HepG2 (cell line): ENCODE measurements around the gene ZNF747. TPM values are rescaled to one million over a fixed set of nuclear protein-coding genes. Genes with fewer than 3 reads are reported as not detected.

ENCODE experiments used
- ATM ChIP-seq: fragments of 450-650 bp; IDR thresholded peaks from 2 replicates; pipeline ENCODE4 v1.7.1; 2017; ENCODE audit warnings: mild to moderate bottlenecking, borderline replicate concordance
- CHD2 ChIP-seq: IDR thresholded peaks from 2 replicates; pipeline ENCODE4 v1.6.1; 2011; ENCODE audit warnings: low read depth, low read length, improper control_type of control experiment
- DRAP1 ChIP-seq: IDR thresholded peaks from 2 replicates; pipeline ENCODE4 v1.6.1; 2016; ENCODE audit warnings: missing genetic modification reagents, missing compliant biosample characterization
- FOXM1 ChIP-seq: sonication (generic); formaldehyde crosslinking; IDR thresholded peaks from 2 replicates; pipeline ENCODE4 v1.5.0; 2020; ENCODE audit warnings: missing genetic modification reagents
- GLI4 ChIP-seq: sonication (generic); formaldehyde crosslinking; IDR thresholded peaks from 2 replicates; pipeline ENCODE4 v1.5.1; 2020; ENCODE audit warnings: missing genetic modification reagents, mild to moderate bottlenecking, moderate library complexity, borderline replicate concordance
- HHEX ChIP-seq: IDR thresholded peaks from 2 replicates; pipeline ENCODE4 v1.6.1; 2016; ENCODE audit warnings: control low read depth
- HNRNPL ChIP-seq: fragments of 200-400 bp; formaldehyde crosslinking; IDR thresholded peaks from 2 replicates; pipeline ENCODE4 v1.6.1; 2017; ENCODE audit warnings: mild to moderate bottlenecking, low read depth, low read length
- KDM2A ChIP-seq: sonication (generic); formaldehyde crosslinking; IDR thresholded peaks from 2 replicates; pipeline ENCODE4 v1.4.0; 2020; ENCODE audit warnings: low read depth, missing genetic modification reagents, borderline replicate concordance
- PPARG ChIP-seq: conservative IDR thresholded peaks from 2 replicates; pipeline ENCODE4 v1.6.1; 2016; ENCODE audit warnings: missing biosample characterization, missing genetic modification reagents
- TMF1 ChIP-seq: sonication (generic); formaldehyde crosslinking; IDR thresholded peaks from 2 replicates; pipeline ENCODE4 v1.8.1; 2022; ENCODE audit warnings: low read depth, missing genetic modification reagents
- USF2 ChIP-seq, 2 experiments: sonication (generic) in 1 of 2; formaldehyde crosslinking in 1 of 2; IDR thresholded peaks; 2 replicates each; pipeline versions ENCODE4 v1.5.1 to v1.6.1; 2011 to 2020; ENCODE audit warnings: borderline replicate concordance in 1 of 2, low read depth in 1 of 2, low read length in 1 of 2, mild to moderate bottlenecking in 1 of 2, missing genetic modification reagents in 1 of 2, moderate library complexity in 1 of 2
- ZBTB34 ChIP-seq: sonication (generic); formaldehyde crosslinking; IDR thresholded peaks from 2 replicates; pipeline ENCODE4 v1.8.0; 2022; ENCODE audit warnings: mild to moderate bottlenecking, missing genetic modification reagents
- ZNF138 ChIP-seq: sonication (generic); formaldehyde crosslinking; IDR thresholded peaks from 2 replicates; pipeline ENCODE4 v1.5.0; 2020; ENCODE audit warnings: mild to moderate bottlenecking, low read depth, missing genetic modification reagents
- ZNF251 ChIP-seq: sonication (generic); formaldehyde crosslinking; IDR thresholded peaks from 2 replicates; pipeline ENCODE4 v1.9.0; 2021; ENCODE audit warnings: mild to moderate bottlenecking, missing genetic modification reagents
- ZNF562 ChIP-seq: sonication (generic); formaldehyde crosslinking; IDR thresholded peaks from 2 replicates; pipeline ENCODE4 v1.8.0; 2022; ENCODE audit warnings: missing genetic modification reagents, borderline replicate concordance
- ZNF646 ChIP-seq: sonication (generic); formaldehyde crosslinking; IDR thresholded peaks from 2 replicates; pipeline ENCODE4 v1.9.0; 2021; ENCODE audit warnings: mild to moderate bottlenecking, missing genetic modification reagents
- ZNF713 ChIP-seq: sonication (generic); formaldehyde crosslinking; IDR thresholded peaks from 2 replicates; pipeline ENCODE4 v1.4.0; 2020; ENCODE audit warnings: mild to moderate bottlenecking, missing genetic modification reagents
- ZNF776 ChIP-seq: sonication (generic); formaldehyde crosslinking; IDR thresholded peaks from 2 replicates; pipeline ENCODE4 v1.4.0; 2020; ENCODE audit warnings: mild to moderate bottlenecking, missing genetic modification reagents
- polyA plus RNA-seq, 8 experiments: library from polyadenylated mRNA; depleted of rRNA in 3 of 8; stranded (reverse) in 7 of 8; unstranded in 1 of 8; fragments of >200 nt; fragmentation: Illumina TruSeq in 4 of 8; extraction: Trizol in 4 of 8; gene quantifications; 2 replicates each; pipeline versions ENCODE4 v1.2.1 to v1.2.3, GENCODE V29; 2011 to 2016; ENCODE audit warnings: low read depth in 4 of 8, missing spikeins in 1 of 8, mixed read lengths in 1 of 8; ENCODE audit not compliant: insufficient read depth in 1 of 8
- total RNA-seq, 5 experiments: library from RNA; depleted of rRNA; stranded (reverse); fragments of >200 nt; fragmentation: Illumina TruSeq; extraction: Trizol; gene quantifications; 2 replicates each; pipeline ENCODE4 v1.2.3, GENCODE V29; 2016; ENCODE audit warnings: low read depth in 1 of 5

The ZNF747 gene
- total and polyA plus RNA-seq, 2 of the 13 experiments (the other 11 are each of a cell fraction or from before 2014, with no cell fraction given): 7.2 to 10.2 TPM

GRCh38 chr16:30535777-30536190, 1.1 kb upstream of the ZNF747 start (continued):
- TF ChIP-seq DRAP1 (CRISPR knock-in tag): 0 out of 2 replicates have a peak, but pooled peaks have one; percentile 29
- no peak for TF ChIP-seq HNRNPL
- TF ChIP-seq FOXM1 (CRISPR knock-in tag): no peak
- TF ChIP-seq ZNF646 (CRISPR knock-in tag): no peak
- TF ChIP-seq TMF1 (CRISPR knock-in tag): no peak
- TF ChIP-seq ZBTB34 (CRISPR knock-in tag): no peak
- no peak for TF ChIP-seq ZNF776 (CRISPR knock-in tag)
- no peak for TF ChIP-seq ATM
- TF ChIP-seq ZNF251 (CRISPR knock-in tag): peak; percentile 93; the same call in 1 of the 2 replicates
- no peak for TF ChIP-seq ZNF138 (CRISPR knock-in tag)
- no peak for TF ChIP-seq GLI4 (CRISPR knock-in tag)
- TF ChIP-seq CHD2: 0 out of 2 replicates have a peak, but pooled peaks have one; percentile 26
- TF ChIP-seq PPARG (CRISPR knock-in tag): no peak
- no peak for TF ChIP-seq ZNF562 (CRISPR knock-in tag)
- no peak for TF ChIP-seq USF2 (IDR thresholded peaks at IDR 0.05; ENCODE audit: low read depth, low read length)
- no peak for TF ChIP-seq USF2 (CRISPR knock-in tag; IDR thresholded peaks at IDR 0.05; ENCODE audit: borderline replicate concordance)
- TF ChIP-seq HHEX (CRISPR knock-in tag): no peak
- TF ChIP-seq ZNF713 (CRISPR knock-in tag): 0 out of 2 replicates have a peak, but pooled peaks have one; percentile 73
- TF ChIP-seq KDM2A: peak; percentile 66
